Activated T-cell treated with anti-CD3 and anti-CD28 coated beads, Interleukin-2, amount 50 U/mL, for 1 hour (primary cell): ENCODE results near the gene CCDC170.

Experiments
- DNase-seq: peaks from one replicate; pipeline ENCODE4 v3.0.0-alpha.2; 2020

Gene CCDC170

GRCh38 chr6:151624481-151624880 lies 130.7 kb downstream of the CCDC170 start:
- no peak for DNase-seq

- no peak for DNase-seq
These were observed 131.2 kb downstream of the CCDC170 start for GRCh38 chr6:151624900-151625536.

GRCh38 chr6:151627689-151628444 lies 134.1 kb downstream of the CCDC170 start:
- no peak for DNase-seq

- no peak for DNase-seq
These were observed 136.0 kb downstream of the CCDC170 start for GRCh38 chr6:151629791-151630190.

GRCh38 chr6:151630387-151630786 lies 136.6 kb downstream of the CCDC170 start:
- DNase-seq, result no peak

- DNase-seq, result no peak
These were observed 137.3 kb downstream of the CCDC170 start for GRCh38 chr6:151630991-151631655.

GRCh38 chr6:151632415-151632987 lies 138.7 kb downstream of the CCDC170 start:
- no peak for DNase-seq

- no peak for DNase-seq
These were observed 139.9 kb downstream of the CCDC170 start for GRCh38 chr6:151633526-151634335.

GRCh38 chr6:151634336-151634720 lies 140.5 kb downstream of the CCDC170 start:
- DNase-seq, result no peak

- DNase-seq, result no peak
These were observed 141.9 kb downstream of the CCDC170 start for GRCh38 chr6:151635741-151636140.

- no peak for DNase-seq
These were observed 144.0 kb downstream of the CCDC170 start for GRCh38 chr6:151637814-151638213.

GRCh38 chr6:151639750-151640149 lies 145.9 kb downstream of the CCDC170 start:
- DNase-seq, result no peak

GRCh38 chr6:151641028-151641427 lies 147.2 kb downstream of the CCDC170 start:
- DNase-seq, result no peak

- DNase-seq, result no peak
These were observed 154.3 kb downstream of the CCDC170 start for GRCh38 chr6:151647976-151648639.

GRCh38 chr6:151649835-151650234 lies 156.0 kb downstream of the CCDC170 start:
- no peak for DNase-seq

- DNase-seq, result no peak
These were observed 157.8 kb downstream of the CCDC170 start for GRCh38 chr6:151651639-151652038.

- no peak for DNase-seq
These were observed 158.5 kb downstream of the CCDC170 start for GRCh38 chr6:151652325-151652724.

- no peak for DNase-seq
These were observed 161.3 kb downstream of the CCDC170 start for GRCh38 chr6:151655099-151655498.

- DNase-seq, result no peak
These were observed 162.6 kb downstream of the CCDC170 start for GRCh38 chr6:151656392-151656791.

GRCh38 chr6:151658091-151658490 lies 164.3 kb downstream of the CCDC170 start:
- DNase-seq, result no peak

- DNase-seq, result no peak
These were observed 165.4 kb downstream of the CCDC170 start for GRCh38 chr6:151659212-151659611.

- no peak for DNase-seq
These were observed 167.7 kb downstream of the CCDC170 start for GRCh38 chr6:151661509-151661908.
